ENCODE results near the gene SPAG16. TPM values are rescaled to one million over a fixed set of nuclear protein-coding genes. Genes with fewer than 3 reads are reported as not detected.

Gene SPAG16
- total and polyA plus RNA-seq, 2 of the 13 experiments (the other 11 are each of a cell fraction or from before 2014, with no cell fraction given) = 9.6 to 26.5 TPM

GRCh38 chr2:214277880-214278279, 993.6 kb downstream of the SPAG16 start:
- in situ Hi-C loops (cut with HindIII; ENCODE audit: extremely low pct_ligation_motif_present, low pct_unique_long_range_greater_than_20kb) = no loop called here
- FAIRE-seq = no peak
- no peak for ATAC-seq

More at GRCh38 chr2:214277880-214278279, 993.6 kb downstream of the SPAG16 start:
- no TSS peak for BruUV-seq (replicated peaks)
- Histone ChIP-seq H3K27me3 (ENCODE audit: control insufficient read depth in 1 of 2, insufficient read depth in 2 of 2, low read length in 2 of 2) (no peaks in the 10 kb centered on the region), H3K4me1 (ENCODE audit: insufficient read depth, low read length) (no peaks in the 10 kb centered on the region), H3K9ac (ENCODE audit: insufficient read depth, low read depth, low read length) (no peak overlapping the region), H3K27ac (ENCODE audit: extremely low read length, insufficient read depth, low read length) (no peak overlapping the region), H3K4me2 (ENCODE audit: low read depth, low read length) (no peak overlapping the region; the same call in 1 of the 2 replicates), H3K4me3 (replicated peaks in 1 of 3; ENCODE audit: insufficient read depth in 1 of 3, low read depth in 2 of 3, low read length in 3 of 3) (no peak overlapping the region), H2AFZ (ENCODE audit: low read length) (no peak overlapping the region), H4K20me1 (ENCODE audit: insufficient read depth, low read length) (no peaks in the 10 kb centered on the region), H3K9me3 (ENCODE audit: low read length) (no peaks in the 10 kb centered on the region), H3K36me3 (replicated peaks in 1 of 2; ENCODE audit: control insufficient read depth in 1 of 2, insufficient read depth in 2 of 2, low read length in 2 of 2) (no peaks in the 10 kb centered on the region), H3K79me2 (ENCODE audit: insufficient read depth, low read length) (no peaks in the 10 kb centered on the region)
- POLR2A ChIA-PET = no interaction called here
- TF ChIP-seq HMGXB3 (CRISPR knock-in tag; IDR thresholded peaks at IDR 0.05; ENCODE audit: borderline replicate concordance) = no peak
- 0 out of 2 replicates have a peak, but pooled peaks have one; percentile 29 for TF ChIP-seq ZNF281 (CRISPR knock-in tag; IDR thresholded peaks at IDR 0.05; ENCODE audit: borderline replicate concordance)
- no peak for DNase-seq (ENCODE audit: low spot score)
- CTCF ChIA-PET (ENCODE audit: low intra/inter-chr PET ratio, low total read pairs) = no interaction called here
- 9% methylated on average over 8 of the region's 9 CpGs for WGBS (ENCODE audit: low lambda C conversion rate)
- intact Hi-C loops (cut with micrococcal nuclease; ENCODE audit: unreplicated experiment) = no loop called here
